Measurements from ENCODE around the gene IL3. TPM values are rescaled to one million over a fixed set of nuclear protein-coding genes. Genes with fewer than 3 reads are reported as not detected.

Gene IL3
- total RNA-seq, 1 donor from 2014 or later = not detected

DNA sequence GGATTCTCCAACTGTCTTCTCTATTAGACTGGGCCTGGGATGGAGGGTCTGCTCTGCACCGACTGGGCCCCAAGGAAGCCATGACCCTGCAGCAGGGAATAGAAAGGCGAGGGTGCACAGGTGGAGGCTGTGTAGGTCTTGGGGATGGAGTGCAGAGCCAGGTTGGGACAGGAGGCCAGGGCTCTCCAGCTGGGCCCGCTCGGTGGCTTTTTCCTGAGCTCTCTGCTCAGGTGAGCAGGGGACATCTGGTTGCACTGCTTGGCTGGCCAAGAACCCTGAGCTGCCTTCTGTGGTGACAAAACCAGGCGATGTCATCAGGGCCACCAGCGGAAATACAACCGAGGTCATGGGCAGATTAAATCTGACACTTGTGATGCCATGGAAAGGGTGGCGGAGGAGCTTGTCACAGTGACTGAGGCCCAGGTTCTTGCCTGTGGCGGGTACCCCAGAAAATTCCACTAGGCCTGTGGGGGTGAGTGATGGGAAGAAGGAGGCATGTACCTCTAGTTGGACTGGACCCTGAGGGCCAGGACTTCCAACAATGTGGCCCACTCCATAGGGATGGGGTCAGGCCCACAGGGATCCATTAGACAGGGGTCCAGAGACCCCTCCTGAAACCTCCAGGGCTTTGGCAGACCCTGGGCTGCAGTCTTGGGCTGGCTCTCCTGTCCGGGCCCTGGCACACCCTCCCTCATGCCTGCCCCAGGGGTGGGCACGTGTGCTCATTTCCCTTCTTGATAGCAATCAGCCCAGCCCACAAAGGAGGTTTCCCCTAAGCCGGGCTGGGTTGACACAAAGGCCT, 4.4 kb upstream of the IL3 start:
- no peak for DNase-seq (ENCODE audit: low read depth)
- no peaks in the 10 kb centered on the region for H3K36me3 ChIP-seq (ENCODE audit: control insufficient read depth, insufficient read depth, low read length)
- no peak for TF ChIP-seq CTCF (IDR thresholded peaks at IDR 0.05; ENCODE audit: insufficient read depth, low read length, poor library complexity, severe bottlenecking)

DNA sequence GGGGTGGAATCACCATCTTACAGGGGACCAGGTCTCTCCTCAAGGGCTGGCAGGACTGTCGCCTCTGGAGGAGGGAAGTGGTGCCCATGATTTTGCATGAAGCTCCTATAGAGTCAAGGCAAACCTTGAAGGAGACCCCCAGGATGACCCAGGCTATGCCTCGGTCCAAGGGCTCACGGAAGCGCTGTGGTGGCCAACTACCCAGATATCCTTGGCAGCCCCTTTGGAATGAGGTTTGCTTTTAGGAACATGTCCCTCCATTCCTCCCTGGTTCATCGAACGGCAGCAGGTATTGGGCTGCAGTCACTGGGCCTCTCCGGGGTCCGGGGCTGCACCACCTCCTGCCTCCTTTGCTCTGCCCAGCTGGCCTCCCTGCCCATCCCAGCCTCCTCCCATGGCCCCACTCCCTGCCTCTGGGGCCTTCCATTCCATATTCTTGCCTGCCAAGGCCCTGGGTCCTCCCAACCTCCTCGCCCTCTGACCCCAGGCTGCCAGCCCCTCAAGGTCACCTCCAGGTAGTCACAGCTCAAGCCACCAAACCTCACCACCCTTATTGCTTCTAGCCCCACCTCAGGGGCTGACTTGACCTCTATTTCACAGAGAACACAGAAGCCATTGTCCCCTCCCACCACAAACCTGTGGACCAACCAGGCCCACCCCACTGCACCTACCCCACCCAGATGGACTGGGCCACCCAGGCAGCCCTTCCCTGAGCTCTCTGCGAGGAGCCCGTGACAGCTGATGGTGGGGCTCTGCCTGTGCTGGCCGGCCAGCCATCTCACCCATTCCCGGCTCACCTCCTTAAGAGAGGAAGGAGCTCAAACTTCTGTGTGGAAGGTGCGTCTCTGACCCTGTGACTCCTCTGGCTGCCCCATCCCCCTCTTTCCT, 3.6 kb upstream of the IL3 start:
- DNase-seq (ENCODE audit: low read depth) = no peak
- H3K36me3 ChIP-seq (ENCODE audit: control insufficient read depth, insufficient read depth, low read length) = no peaks in the 10 kb centered on the region
- no peak for TF ChIP-seq CTCF (IDR thresholded peaks at IDR 0.05; ENCODE audit: insufficient read depth, low read length, poor library complexity, severe bottlenecking)
- no peak overlapping the region for H3K4me3 ChIP-seq (ENCODE audit: low read depth, low read length)
- no peaks in the 10 kb centered on the region for H3K27me3 ChIP-seq (ENCODE audit: control insufficient read depth, insufficient read depth, low read length)

More for the DNA sequence above, 4.4 kb upstream of the IL3 start:
- Histone ChIP-seq H3K27me3 (ENCODE audit: control insufficient read depth, insufficient read depth, low read length) (peaks cover 2% of the 10 kb centered on the region), H3K4me3 (ENCODE audit: low read depth, low read length) (no peak overlapping the region)

DNA sequence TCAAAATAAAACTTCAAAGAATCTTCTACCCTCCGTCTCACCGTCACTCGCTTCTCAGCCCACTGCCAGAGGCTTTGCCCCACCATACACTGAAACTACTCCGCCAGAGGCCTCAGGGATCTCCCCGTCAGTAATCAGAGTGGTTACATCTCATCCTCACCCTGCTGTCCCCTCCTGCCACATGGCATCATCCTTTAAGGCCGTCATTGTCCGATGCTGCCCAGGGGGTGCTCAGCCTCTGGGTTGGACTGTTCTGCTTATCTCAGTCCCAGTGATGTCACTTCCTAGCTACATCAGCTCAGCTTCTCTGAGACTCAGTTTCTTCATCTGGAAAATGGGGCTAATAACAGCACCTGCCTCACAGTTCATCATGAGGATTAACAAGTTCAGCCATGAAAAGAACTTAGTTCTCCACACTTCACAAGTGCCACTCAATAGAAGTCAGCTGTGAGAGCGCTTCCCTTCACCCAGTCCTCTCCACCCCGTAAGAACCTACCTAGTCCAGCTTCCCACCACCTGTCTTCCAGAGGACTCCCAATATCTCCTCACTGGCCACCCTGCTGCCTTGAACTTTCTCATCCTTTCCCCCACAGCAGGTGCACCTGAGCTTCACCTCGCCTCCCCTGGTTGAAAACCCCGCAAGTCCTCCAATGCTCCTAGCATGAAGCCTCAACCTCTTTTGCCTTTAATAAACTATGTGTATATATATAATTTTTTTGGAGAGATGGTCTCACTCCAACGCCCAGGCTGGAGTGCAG, 2.8 kb upstream of the IL3 start:
- TF ChIP-seq CTCF (IDR thresholded peaks at IDR 0.05; ENCODE audit: insufficient read depth, low read length, poor library complexity, severe bottlenecking) = no peak
- Histone ChIP-seq H3K27me3 (ENCODE audit: control insufficient read depth, insufficient read depth, low read length) (no peaks in the 10 kb centered on the region), H3K36me3 (ENCODE audit: control insufficient read depth, insufficient read depth, low read length) (no peaks in the 10 kb centered on the region), H3K4me3 (ENCODE audit: low read depth, low read length) (no peak overlapping the region)
- DNase-seq (ENCODE audit: low read depth) = no peak

DNA sequence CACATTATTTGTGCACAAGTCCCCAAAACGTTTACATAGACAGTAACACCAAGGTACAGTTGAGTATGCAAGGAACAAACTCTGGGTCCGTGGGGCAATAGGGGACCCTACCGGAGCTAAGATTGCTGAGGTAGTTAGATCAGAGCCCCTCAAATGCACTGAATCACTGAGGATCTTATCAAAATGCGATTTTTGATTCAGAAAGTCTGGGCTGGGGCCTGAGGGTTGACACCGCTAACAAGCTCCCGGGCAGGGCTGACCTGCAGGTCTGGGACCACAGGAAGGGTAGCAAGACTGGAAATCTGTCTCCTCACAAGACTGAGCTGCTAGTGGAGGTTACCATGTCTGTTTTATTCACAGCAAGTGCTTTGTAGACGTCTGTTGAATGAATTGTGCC, 1.8 kb upstream of the IL3 start:
- no peak for DNase-seq (ENCODE audit: low read depth)
- TF ChIP-seq CTCF (IDR thresholded peaks at IDR 0.05; ENCODE audit: insufficient read depth, low read length, poor library complexity, severe bottlenecking) = no peak
- Histone ChIP-seq H3K36me3 (ENCODE audit: control insufficient read depth, insufficient read depth, low read length) (no peaks in the 10 kb centered on the region), H3K27me3 (ENCODE audit: control insufficient read depth, insufficient read depth, low read length) (no peaks in the 10 kb centered on the region), H3K4me3 (ENCODE audit: low read depth, low read length) (no peak overlapping the region)

DNA sequence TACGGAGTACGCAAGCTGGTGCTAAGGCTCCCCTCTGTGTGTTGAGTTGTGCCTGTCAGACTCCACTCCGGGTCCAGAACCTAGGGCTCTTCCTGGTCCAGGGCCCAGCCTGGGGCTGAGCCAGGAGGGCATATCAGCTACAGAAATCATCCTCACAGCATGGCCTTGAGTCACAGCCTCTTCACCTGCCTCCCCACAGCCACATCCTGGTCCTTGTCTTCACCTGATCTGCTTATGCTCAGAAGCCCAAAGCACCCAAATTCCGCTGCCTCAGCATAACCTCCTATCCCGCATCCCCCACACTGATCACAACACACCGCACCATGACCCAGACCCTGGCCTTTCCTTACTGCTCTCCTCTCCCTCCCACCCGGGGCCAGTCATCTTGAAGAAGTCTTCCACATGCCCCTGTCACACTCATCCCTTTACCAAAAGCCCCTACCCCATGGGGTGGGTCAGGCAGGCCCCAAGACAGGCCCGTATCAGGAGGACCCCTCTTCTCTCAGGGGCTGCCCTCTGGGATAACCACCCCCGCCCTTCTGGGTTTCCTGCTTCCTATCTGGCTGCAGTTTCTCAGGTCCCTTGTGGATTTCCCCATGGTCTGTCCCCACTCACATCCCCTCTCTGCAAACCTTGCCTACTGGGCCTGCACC, 1.3 kb upstream of the IL3 start:
- no peaks in the 10 kb centered on the region for H3K36me3 ChIP-seq (ENCODE audit: control insufficient read depth, insufficient read depth, low read length)
- no peak for DNase-seq (ENCODE audit: low read depth)
- H3K4me3 ChIP-seq (ENCODE audit: low read depth, low read length) = no peak overlapping the region
- no peak for TF ChIP-seq CTCF (IDR thresholded peaks at IDR 0.05; ENCODE audit: insufficient read depth, low read length, poor library complexity, severe bottlenecking)
- no peaks in the 10 kb centered on the region for H3K27me3 ChIP-seq (ENCODE audit: control insufficient read depth, insufficient read depth, low read length)

Data from kidney epithelial cell (primary cell).